ENCODE data around the gene ZYX. TPM values are rescaled to one million over a fixed set of nuclear protein-coding genes. Genes with fewer than 3 reads are reported as not detected.

Gene ZYX
- total RNA-seq, 6 experiments from 2014 or later = 29.7 to 129 (median 43.6) TPM

- DNase-seq (no peak), ATAC-seq (no peak)
- TF ChIP-seq CTCF (IDR thresholded peaks at IDR 0.05) (no peak), POLR2A (IDR thresholded peaks at IDR 0.05) (no peak)
- Histone ChIP-seq H3K4me1 (no peaks in the 10 kb centered on the region), H3K27me3 (no peaks in the 10 kb centered on the region), H3K9me3 (no peaks in the 10 kb centered on the region), H3K4me3 (no peak overlapping the region), H3K27ac (no peak overlapping the region), H3K36me3 (no peaks in the 10 kb centered on the region)
- intact Hi-C loops (cut with DNase I) = no loop called here
- WGBS (ENCODE audit: insufficient coverage, low coverage, low lambda C conversion rate, missing lambda C conversion rate) = 94% methylated on average over 3 of the region's 3 CpGs
Measured at GRCh38 chr7:143343596-143343995, 37.5 kb upstream of the ZYX start.

GRCh38 chr7:143345428-143345900, 35.7 kb upstream of the ZYX start:
- peak; percentile 72 to 90 (median 84) for ATAC-seq
- H3K4me3 ChIP-seq = peak overlapping the region in 1 of 3 donors; percentile 7
- TF ChIP-seq POLR2A (IDR thresholded peaks at IDR 0.05) = no peak
- TF ChIP-seq CTCF (IDR thresholded peaks at IDR 0.05) = peak in 3 of 4 donors; percentile 33 to 37 (median 37)

GRCh38 chr7:143346018-143346417, 35.1 kb upstream of the ZYX start:
- WGBS (ENCODE audit: insufficient coverage, low coverage, low lambda C conversion rate, missing lambda C conversion rate) = 79% methylated on average over 2 of the region's 4 CpGs
- Histone ChIP-seq H3K4me3 (no peak overlapping the region), H3K27ac (no peak overlapping the region), H3K4me1 (no peaks in the 10 kb centered on the region), H3K27me3 (no peaks in the 10 kb centered on the region), H3K36me3 (no peaks in the 10 kb centered on the region), H3K9me3 (no peaks in the 10 kb centered on the region)
- ATAC-seq = no peak
- TF ChIP-seq POLR2A (IDR thresholded peaks at IDR 0.05) (no peak), CTCF (IDR thresholded peaks at IDR 0.05) (no peak)
- no peak for DNase-seq
- intact Hi-C loops (cut with DNase I) = no loop called here

More at GRCh38 chr7:143345428-143345900, 35.7 kb upstream of the ZYX start:
- WGBS (ENCODE audit: insufficient coverage, low coverage, low lambda C conversion rate, missing lambda C conversion rate) = 13% methylated on average over 19 of the region's 35 CpGs
- no peak overlapping the region for H3K27ac ChIP-seq
- peak in 1 of 3 donors; percentile 64 for DNase-seq
- no peaks in the 10 kb centered on the region for H3K27me3 ChIP-seq
- intact Hi-C loops (cut with DNase I) = no loop called here
- H3K9me3 ChIP-seq = no peaks in the 10 kb centered on the region
- no peaks in the 10 kb centered on the region for H3K36me3 ChIP-seq
- no peaks in the 10 kb centered on the region for H3K4me1 ChIP-seq

GRCh38 chr7:143347950-143348349, 33.2 kb upstream of the ZYX start:
- intact Hi-C loops (cut with DNase I) = no loop called here
- H3K36me3 ChIP-seq = no peaks in the 10 kb centered on the region
- DNase-seq = no peak
- H3K4me3 ChIP-seq = no peak overlapping the region
- H3K9me3 ChIP-seq = no peaks in the 10 kb centered on the region
- TF ChIP-seq CTCF (IDR thresholded peaks at IDR 0.05) = no peak
- no peak for TF ChIP-seq POLR2A (IDR thresholded peaks at IDR 0.05)
- H3K27me3 ChIP-seq = no peaks in the 10 kb centered on the region
- peaks cover 0 to 10% (median 2%) of the 10 kb centered on the region in 4 donors for H3K4me1 ChIP-seq
- WGBS (ENCODE audit: insufficient coverage, low coverage, low lambda C conversion rate, missing lambda C conversion rate) = 64% methylated on average over 5 of the region's 5 CpGs
- no peak overlapping the region for H3K27ac ChIP-seq
- ATAC-seq = no peak

- Histone ChIP-seq H3K27ac (no peak overlapping the region), H3K4me1 (peaks cover 0 to 11% (median 2%) of the 10 kb centered on the region in 4 donors), H3K36me3 (no peaks in the 10 kb centered on the region), H3K27me3 (no peaks in the 10 kb centered on the region), H3K4me3 (no peak overlapping the region), H3K9me3 (no peaks in the 10 kb centered on the region)
- DNase-seq = no peak
- intact Hi-C loops (cut with DNase I) = no loop called here
- ATAC-seq = no peak
- WGBS (ENCODE audit: insufficient coverage, low coverage, low lambda C conversion rate, missing lambda C conversion rate) = 87% methylated on average over 5 of the region's 5 CpGs
- TF ChIP-seq CTCF (IDR thresholded peaks at IDR 0.05) (no peak), POLR2A (IDR thresholded peaks at IDR 0.05) (no peak)
Measured at GRCh38 chr7:143351060-143351459, 30.1 kb upstream of the ZYX start.

Data from right lobe of liver (tissue), 6 donors.